ENCODE data around the gene ARMC2.

DNA sequence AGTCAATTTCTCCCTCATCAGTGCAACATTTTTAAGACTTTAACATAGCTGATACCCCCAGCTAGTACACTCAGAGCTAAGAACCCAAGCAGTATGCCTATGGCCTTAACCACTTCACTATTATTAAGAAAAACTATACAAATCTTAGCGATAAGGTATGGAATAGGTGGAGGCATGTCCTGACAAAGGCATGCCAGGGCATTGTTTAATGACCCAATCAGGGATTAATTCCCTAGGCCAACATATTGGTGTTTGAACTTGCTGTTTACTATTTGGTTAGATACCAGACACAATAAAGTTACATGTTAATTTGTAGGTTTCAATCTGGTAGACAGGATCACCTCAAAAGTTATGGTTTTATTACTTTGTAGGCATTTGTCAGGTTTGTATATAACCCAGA lies 93.1 kb downstream of the ARMC2 start:
- TF ChIP-seq, protein P1, sequence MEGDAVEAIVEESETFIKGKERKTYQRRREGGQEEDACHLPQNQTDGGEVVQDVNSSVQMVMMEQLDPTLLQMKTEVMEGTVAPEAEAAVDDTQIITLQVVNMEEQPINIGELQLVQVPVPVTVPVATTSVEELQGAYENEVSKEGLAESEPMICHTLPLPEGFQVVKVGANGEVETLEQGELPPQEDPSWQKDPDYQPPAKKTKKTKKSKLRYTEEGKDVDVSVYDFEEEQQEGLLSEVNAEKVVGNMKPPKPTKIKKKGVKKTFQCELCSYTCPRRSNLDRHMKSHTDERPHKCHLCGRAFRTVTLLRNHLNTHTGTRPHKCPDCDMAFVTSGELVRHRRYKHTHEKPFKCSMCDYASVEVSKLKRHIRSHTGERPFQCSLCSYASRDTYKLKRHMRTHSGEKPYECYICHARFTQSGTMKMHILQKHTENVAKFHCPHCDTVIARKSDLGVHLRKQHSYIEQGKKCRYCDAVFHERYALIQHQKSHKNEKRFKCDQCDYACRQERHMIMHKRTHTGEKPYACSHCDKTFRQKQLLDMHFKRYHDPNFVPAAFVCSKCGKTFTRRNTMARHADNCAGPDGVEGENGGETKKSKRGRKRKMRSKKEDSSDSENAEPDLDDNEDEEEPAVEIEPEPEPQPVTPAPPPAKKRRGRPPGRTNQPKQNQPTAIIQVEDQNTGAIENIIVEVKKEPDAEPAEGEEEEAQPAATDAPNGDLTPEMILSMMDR (IDR thresholded peaks at IDR 0.05) = no peak
- TF ChIP-seq POLR2AphosphoS5 (IDR thresholded peaks at IDR 0.05; ENCODE audit: low read depth, low read length) (no peak), GATA2 (CRISPR knock-in tag; IDR thresholded peaks at IDR 0.05) (no peak), RAD21 (IDR thresholded peaks at IDR 0.05; ENCODE audit: low read length) (no peak), EZH2phosphoT487 (IDR thresholded peaks at IDR 0.05; ENCODE audit: borderline replicate concordance, low read depth) (no peak), RFX5 (IDR thresholded peaks at IDR 0.05; ENCODE audit: low read length) (no peak), GABPA (IDR thresholded peaks at IDR 0.05; ENCODE audit: low read depth) (no peak), EP300 (IDR thresholded peaks at IDR 0.05; ENCODE audit: borderline replicate concordance in 1 of 2, low read depth in 1 of 2, low read length in 1 of 2) (no peak), TCF12 (IDR thresholded peaks at IDR 0.05) (no peak), TAF1 (IDR thresholded peaks at IDR 0.05; ENCODE audit: borderline replicate concordance, low read depth, low read length) (no peak), REST (IDR thresholded peaks at IDR 0.05; ENCODE audit: low read depth, low read length) (no peak), SIN3A (IDR thresholded peaks at IDR 0.05; ENCODE audit: borderline replicate concordance, low read depth, low read length) (no peak)
- TF ChIP-seq, protein P2, sequence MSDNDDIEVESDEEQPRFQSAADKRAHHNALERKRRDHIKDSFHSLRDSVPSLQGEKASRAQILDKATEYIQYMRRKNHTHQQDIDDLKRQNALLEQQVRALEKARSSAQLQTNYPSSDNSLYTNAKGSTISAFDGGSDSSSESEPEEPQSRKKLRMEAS (IDR thresholded peaks at IDR 0.05; ENCODE audit: low read depth) = no peak
